C1 segment of cervical spinal cord (tissue), 14 donors: ENCODE data around the gene CPNE4.
A peak's percentile ranks its signal among the peaks of the same experiment; 100 is the strongest.

Source experiments
- DNase-seq, 14 donors: peaks; one replicate each; lab custom pipeline; 2025; lab: John Stamatoyannopoulos, UW

The CPNE4 gene

DNA sequence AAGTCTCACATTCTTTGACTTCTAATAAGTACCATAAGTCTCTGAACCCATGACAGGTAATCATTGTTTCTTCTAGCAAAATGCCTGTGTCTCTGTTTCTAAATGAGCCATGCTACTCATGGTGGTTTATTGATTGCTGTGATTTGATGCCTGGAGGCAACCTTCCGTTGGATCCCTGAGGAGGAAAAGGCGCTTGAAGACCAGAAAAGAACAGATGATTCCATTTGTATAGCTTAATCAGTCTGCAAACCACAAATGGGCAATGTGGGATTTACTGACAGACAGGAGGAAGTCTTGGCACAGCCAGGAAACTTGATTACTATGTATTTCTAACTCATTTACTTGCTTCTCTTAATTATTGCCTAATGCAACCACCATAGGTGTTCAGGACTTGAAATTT lies 428.9 kb downstream of the CPNE4 start:
- DNase-seq = no peak

DNA sequence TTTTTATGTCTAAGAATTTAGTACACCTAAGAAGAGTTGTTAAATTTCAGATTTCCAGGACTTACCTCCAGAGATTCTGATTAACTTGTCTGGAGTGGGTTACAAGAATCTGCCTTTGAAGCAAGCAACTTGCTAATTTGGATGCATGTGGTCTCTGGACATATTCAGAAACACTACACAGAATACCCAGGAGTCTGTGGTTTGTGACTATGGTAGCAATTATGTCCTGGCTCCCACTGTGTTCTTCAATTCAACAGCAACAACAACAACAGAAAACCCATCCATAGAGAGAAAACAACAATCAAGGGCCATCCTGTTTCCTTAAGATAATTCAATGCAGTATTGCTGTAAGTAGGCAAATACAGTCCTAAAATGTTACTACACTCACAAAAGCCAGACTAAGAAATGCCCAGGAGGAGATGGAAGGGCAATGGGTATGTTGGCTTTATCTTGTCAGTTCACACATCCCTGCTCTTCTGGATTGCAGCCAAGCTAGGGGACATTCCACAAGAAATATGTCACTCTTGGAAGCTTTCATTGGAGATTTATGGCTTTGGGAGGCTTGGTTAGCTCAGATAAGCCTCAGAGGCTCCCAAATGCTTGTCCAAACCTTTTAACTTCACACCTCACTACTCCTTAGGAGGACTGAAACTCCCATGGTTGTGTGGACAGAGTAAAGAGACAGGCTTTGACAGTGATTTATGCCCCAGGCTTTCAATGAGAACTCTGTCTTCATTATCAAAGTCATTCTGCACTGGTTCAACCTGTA lies 432.6 kb downstream of the CPNE4 start:
- no peak for DNase-seq

DNA sequence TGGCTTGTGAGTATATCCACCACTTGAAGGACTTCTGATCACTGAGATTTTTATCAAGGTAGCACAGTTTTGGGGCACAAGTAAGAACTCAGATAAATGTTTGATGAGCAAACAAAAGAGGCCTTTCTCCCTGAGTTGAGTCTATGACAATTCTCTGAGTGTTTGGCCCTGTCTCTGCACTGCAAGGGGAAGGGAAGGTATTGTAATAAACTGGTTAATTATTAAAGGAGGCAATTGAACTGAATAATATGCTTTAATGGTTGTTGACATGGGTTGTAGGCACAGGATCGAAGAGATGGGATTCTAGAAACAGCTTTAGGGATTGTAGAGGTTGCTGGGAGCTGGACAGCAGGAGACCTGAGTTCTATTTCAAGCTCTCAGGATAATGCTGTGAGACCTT lies 437.0 kb downstream of the CPNE4 start:
- DNase-seq = no peak

DNA sequence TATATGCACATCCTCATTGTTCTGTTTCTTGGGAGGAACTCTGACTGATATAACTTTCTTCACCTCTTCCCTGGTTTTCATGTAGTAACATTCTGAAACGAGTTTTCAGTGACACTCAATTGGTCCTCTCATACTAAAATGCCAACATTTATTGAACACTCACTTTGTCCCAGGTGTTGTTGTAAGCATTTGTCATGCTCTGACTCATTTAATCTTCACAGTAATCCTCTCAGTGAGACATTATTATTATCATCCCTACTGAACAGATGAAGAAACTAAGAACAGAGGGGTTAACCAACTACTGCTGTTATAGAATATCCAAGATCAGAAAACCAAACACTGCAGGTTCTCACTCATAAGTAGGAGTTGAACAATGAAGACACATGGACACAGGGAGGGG lies 437.9 kb downstream of the CPNE4 start:
- DNase-seq = no peak

DNA sequence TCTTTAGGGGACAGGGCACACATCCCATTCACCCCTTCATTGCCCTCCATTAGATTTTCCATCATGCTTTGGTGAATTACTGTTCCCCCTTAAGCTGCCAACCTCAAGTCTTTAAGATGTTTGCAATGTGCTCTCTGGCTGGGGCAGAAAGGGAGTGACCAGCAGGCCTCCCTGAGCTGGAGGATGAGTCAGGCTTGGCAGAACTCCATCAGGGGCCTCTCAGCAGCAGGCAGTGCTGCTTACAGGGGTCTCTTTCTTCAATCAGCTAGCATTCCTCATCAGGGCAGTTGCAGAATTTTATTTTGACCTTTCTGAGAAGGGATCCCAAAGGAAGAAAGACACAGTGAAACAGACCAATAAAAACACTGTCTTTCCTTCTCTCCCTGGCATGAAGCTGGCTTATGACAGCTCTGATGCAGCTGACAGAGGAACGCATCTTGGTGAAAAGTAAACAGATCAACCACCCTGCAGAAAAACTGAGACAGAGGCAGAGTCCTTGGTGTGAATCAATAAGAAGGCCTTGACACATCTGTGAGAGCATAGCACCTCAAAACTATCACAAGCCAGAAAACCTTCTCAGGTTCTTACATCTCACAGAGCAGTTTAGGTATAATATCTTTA lies 443.3 kb downstream of the CPNE4 start:
- peak in 1 of 14 donors; percentile 1 for DNase-seq

DNA sequence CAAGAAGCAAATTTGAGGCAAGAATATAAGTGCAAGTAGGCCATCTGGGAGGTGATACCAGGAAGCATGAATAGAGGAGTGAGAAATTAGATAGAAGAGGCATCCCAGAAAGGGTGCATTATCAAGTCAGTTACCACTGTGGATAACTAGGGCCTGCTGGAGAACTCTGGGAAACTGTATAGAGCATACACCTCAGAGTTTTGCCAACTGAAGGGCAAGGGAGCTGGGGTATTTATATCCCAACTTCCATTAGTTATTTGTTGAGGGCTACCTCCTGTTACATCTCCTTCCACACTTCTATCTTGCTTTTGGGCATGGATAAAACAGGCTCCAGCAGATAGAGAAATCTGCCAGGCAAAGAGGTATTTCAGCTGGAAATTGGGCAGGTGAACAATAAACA lies 448.5 kb downstream of the CPNE4 start:
- DNase-seq = no peak

DNA sequence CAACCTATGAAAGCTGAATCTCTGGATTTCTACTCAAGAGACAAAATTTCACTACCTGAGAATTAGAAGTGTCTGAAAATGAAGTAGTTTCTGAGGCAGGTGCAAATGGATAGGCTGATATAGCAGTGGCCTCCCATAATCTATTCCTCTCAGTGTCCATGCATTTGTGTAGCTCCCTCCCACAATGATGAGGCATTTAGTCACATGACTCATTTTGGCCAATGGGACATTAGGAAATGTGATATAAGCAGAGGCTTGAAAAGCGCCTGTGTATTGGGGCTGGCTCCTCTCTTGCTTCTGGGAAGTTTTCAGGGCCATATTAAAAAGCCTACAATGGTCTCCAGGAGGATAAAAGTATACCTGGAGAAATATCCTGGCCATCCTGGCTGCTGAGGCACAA lies 452.4 kb downstream of the CPNE4 start:
- DNase-seq = no peak

DNA sequence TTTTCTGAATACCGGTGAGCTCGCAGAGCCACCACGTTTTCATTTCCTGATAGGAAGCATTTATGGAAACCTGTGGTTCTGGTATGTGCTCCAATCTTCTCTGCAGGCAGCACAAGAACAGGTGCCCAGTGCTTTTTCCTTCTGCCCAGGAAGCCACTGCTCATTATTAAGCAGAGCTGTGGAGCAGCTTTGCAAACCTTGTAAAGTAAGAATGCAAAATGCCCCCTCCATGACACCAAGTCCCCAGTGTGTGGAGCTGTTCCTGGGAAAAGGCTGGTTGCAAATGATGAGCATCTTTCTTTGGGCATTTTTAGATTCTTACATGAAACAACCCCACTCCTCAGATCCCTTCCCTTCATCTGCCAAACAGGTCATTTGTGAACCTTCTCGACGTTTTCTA lies 466.4 kb downstream of the CPNE4 start:
- DNase-seq = no peak

DNA sequence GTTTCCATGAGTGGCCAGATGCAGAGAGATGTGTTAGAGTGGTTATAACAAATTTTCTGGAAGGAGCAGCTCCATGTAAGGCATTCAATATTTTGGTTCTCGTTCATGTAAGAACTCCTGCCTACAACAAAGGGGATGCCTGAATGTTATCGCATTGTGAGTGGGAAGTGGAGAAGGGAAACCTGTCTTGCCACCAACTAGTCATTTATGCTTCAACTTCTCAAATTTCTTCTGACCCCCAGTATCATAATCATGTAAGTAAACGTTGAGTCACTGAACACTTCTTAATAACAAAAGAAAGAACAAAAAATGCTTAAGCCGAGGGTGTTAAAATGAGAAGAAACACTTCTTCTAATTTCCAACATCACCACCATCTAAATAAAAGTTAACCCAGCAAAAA lies 470.0 kb downstream of the CPNE4 start:
- no peak for DNase-seq

DNA sequence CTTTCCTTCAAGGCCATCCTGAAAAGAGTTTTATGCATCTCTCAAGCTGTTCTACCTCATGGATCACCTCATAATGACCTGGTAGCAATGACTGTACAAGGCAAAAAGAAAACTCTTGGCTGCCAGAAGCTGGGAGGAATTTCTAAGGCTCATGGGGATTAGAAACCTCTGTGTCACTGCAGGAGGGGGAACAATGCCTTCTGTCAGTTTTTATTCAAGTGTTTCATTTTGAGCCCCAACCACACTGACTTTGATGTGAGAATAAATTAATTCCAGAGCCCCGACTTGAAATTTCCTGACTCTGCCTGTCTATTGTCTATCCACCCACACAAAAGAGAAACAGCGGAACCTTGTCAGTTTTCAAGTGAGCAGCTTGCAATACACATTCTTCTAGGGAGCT lies 473.3 kb downstream of the CPNE4 start:
- DNase-seq = no peak

DNA sequence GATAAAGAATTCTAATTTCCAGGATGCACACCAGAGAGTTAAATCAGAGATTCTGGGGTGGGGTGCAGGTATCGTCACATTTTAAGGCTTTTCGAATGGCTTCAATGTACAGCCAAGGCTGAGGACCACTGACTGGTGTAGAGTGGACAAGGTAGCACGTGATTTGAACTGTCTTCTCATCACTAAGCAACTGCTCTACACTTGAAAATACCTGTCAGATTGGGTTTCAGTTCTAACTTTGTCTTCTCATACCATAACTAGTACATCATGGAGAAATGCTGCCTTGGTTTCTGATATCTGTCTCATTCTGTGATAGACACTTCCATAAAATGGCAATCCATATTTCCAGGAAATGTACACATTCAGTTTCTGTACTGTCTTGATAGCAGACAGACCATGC lies 474.0 kb downstream of the CPNE4 start:
- no peak for DNase-seq

DNA sequence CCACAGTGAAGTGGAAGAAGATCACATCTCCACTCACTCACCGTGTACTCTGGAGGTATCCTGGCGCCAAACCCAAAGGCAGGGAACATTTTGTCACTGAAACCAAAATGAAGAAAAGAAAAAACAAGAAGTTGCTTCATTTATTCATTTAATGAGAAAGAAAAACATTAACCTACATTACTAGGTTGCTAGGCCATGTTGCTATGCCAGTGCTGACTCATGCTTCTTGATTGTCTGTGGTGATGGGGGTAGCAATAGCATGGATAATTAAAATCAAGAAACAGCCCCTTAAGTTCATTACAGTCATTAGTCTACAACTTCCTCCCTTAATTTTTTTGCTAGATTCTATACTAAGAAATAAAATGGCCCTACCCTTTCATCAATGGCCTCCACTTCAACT lies 479.4 kb downstream of the CPNE4 start:
- DNase-seq = peak in 1 of 14 donors; percentile 4

DNA sequence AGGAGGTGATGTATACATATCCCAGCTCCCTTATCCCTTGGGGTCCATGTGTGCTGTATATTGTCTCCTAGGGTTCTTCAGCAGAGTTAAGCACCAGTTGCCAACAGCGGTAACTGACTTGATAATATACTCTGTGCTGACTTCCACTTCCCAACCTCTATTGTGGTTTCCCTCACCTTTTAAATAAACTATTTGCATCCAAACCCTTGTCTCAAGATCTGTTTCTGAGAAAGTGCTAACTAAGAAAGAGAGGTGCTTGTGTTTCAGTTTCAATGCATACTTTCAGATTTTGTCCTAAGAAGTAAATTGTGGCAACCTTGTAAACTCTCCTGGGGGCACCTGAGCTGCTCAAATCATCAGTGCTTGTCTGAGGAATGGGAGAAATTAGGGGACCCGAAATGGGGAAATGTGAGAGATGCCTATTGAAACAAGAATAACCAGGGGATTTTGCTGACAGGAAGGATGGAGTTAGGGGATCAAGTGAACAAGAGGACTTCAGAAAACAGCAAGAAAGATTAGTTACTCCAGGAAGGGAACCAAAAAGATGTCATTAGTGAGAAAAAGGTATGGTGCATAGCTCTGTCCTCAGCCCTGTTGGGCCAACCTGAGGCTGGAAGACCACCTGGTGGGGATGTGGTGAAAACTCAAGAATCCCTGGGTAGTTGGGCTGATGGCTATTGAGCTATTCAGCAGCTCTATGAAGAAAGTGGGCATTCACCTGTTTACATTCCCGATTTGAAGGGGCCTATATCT lies 481.1 kb downstream of the CPNE4 start:
- DNase-seq = no peak

DNA sequence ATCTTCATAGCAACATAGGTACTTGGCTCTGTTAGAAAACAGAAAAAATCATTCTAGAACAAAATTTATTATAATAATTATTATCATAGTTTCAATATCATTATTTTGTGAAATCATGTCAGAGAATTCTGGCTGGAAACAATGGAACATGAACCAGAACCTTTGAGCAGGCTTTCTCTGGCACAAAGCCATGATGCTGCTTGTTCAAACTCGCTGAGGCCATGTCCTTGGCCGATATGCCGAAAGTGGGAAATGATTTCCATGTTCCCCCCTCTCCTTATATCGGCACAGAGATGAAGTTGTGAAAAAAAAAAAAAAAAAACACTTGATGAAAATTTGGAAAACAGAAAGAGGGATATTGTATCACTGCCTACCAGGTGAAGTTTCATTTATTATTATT lies 483.1 kb downstream of the CPNE4 start:
- DNase-seq = no peak

DNA sequence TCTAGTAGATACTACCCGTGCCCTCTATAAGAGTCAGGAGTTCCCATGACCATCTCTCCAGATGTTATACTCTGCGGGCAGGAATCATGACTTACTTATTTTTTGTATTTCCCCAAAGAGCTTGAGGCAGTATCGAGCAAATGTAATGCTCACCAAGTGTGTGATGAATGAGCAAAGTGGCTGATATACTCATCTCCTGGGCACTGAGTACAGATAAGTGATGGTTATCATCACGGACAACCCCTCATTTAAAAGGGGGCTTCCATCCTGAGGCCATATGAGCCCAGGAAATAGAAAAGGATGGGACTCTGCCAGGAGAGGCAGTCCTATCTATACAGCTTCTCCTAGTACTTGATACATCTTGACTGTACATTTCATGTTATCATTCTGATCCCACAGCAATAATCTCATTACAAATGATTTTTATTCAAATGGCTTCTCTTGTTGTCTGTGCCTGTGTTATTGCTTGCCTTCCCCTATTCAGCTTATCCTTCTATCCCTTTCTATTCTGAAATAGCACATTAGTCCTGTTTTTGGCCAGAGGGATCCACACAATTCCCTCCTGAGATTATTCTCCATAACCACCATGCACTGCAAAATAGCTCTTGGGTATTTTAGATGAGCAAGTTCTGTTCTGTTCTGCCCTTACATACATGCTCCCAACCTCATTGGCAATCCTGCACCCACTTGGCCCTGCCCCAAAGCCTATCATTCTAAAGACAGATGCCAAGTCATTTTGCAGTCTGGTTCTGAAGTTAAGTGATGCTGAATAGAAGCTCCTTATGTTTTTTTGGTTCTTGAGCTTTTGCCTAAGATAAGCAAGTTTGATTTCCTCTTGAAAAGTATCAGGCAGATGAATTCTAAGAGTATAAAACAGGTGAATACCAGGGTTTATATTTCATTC lies 484.0 kb downstream of the CPNE4 start:
- no peak for DNase-seq

DNA sequence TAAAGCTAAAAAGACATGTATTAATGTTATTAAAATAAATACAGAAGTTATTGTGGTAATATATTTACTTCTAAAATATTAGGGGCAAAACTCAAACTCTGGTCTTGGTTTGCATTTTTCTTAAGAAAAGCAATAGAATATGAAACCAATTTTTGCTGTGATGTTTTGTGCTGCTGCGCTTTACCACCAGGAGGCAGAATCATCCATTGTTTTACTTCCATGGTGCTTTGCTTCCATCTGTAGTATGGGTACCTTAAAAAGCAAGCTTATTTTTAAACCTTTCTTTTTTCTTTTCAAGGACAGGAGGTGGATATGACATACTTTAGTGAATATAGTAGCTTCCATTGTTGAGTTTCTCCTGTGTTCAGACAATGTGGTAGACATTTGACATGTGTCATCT lies 485.5 kb downstream of the CPNE4 start:
- DNase-seq = no peak

DNA sequence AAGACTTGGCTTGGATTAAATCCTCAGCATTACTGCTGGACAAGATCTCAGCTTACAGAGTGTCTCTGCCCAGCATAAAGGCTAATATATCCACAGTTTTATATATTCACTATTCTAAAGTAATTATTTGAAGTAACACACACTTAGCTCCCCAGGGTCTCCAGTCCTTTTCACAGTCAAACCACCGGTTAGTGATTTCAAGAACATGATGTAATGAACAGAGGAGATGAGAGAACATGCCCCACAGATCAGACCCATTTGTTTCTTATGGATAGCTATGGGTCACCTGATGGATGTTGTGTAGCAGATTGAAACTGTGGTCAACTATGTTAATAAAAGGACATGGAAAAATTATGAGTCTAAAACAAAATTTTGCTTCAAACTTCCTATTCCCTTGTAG lies 487.2 kb downstream of the CPNE4 start:
- no peak for DNase-seq

DNA sequence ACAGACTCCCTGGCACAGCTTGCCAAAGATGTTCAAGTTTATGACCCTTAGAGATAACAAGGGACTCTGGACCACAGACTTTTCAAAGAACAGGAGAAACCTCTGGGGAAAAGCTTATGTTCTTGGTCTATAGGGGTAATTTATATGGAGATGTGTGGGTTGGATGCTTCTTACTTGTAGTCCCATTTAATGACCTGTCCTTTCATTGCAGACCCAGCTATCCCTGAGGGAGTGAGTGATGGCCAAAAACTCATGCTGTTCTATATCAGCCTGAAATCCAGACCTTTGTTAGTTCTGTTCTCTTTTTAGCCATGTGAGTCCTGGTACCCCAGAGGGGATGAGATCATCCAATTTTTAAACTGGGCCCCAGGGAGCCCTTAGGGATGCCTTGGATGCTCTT lies 488.4 kb downstream of the CPNE4 start:
- DNase-seq = no peak

DNA sequence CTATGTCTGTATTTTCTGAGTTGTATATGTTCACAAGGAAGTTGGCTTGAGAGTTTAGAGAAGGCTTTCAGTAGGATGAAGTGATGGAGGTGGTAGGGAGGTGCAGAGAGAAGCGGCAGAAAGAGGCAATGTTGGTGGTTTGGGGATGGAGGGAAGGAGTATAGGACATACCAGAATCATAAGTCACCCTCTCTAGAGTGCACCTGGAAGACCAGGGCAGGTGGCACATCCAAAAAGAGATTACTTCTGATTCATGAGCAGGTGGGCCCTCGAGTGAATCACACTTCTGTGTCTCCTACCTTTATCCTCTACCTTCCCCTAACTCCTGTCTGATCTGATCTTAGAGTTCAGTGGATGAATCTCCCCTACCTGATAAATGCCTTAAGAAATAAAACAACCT lies 490.3 kb downstream of the CPNE4 start:
- DNase-seq = no peak

DNA sequence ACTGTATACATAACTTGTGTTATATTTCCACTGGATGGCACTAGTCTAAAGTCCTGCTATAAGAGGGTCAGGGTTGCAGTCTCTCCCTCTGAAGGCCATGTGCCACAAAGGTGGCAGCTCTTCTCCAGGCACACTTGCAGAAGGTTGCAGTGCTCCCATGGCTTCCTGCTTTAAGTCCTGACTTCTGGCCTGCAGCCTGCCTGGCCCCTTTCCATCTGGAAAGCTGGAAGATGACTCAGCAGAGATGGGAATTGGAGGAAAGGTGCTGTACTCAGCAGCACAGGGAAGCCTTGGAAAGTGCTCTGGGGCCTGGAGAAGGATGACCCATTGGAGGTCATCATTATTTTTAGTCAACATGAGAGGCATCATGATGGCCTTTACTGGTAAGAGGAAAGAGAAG lies 491.1 kb downstream of the CPNE4 start:
- peak in 8 of 14 donors; percentile 1 to 61 (median 10) for DNase-seq

DNA sequence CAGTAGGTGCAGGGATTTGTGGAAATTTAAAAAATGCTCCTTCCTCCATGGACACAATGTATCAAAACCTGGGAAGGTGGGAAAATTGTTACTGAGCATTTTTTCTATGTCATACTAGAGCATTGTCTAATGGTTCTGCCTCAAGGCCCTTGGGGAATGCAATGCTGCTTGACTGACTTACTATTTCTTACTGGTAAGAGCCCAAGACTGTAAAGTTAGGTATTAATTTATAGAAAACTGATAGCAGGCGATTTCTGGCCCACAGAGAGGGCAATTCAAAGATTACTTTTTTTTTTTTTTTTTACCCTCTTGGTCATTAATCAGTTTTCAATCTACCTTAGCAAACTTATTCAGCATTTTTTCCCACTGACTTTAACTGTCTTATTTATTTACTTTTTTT lies 493.5 kb downstream of the CPNE4 start:
- DNase-seq = no peak

DNA sequence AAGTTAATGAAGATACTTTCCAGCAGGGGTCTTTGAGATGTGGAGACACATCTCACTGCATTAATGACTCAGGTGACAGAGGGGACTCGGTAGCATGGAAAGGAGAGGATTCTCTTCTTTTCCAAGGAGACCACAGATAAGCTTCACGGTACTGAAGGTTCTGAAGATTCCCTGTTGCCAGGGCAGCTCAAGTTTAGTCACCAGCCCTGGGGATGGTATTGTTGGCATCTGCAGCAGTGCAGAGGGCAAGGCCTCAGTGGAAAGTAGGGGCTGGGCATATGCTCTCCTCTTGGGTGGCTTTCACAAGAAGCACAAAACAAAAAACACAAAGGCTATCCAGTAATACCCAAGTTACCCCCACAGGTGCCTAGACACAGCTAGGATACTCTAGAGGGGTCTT lies 494.0 kb downstream of the CPNE4 start:
- DNase-seq = no peak
